Ovary (tissue), 3 donors: Measurements from ENCODE around the gene GALE.

Experiments used
- POLR2A ChIP-seq: fragments of 450-650 bp; IDR thresholded peaks from one replicate; pipeline ENCODE4 v1.6.1; 2017; ENCODE audit warnings: antibody characterized with exemption, mild to moderate bottlenecking, moderate library complexity
- TF ChIP-seq, protein P1 (sequence below), 3 donors: fragments of 450-650 bp in 2 of 3; fragments of 200-600 bp in 1 of 3; IDR thresholded peaks; one replicate each; pipeline versions ENCODE4 v1.5.1 to v1.8.0; 2016 to 2022; ENCODE audit warnings: antibody characterized with exemption in 3 of 3, mild to moderate bottlenecking in 1 of 3
- donor health status: DM: no; HTN: no; CAD: no.

DNA sequence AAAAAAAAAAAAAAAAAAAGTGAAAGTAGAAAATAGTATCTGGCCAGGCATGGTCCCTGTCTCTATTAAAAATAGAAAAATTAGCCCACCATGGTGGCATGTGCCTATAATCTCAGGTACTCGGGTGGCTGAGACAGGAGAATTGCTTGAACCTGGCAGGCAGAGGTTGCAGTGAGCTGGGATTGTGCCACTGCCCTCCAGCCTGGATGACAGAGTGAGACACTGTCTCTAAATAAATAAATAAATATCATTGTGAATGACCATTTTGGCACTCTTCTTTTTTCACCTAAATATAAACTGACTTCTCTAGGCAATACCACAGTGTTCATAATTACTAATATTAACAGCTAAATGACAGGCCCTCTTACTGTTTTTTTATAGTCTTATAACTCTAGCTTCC lies 42.7 kb downstream of the GALE start:
- TF ChIP-seq, protein P1, sequence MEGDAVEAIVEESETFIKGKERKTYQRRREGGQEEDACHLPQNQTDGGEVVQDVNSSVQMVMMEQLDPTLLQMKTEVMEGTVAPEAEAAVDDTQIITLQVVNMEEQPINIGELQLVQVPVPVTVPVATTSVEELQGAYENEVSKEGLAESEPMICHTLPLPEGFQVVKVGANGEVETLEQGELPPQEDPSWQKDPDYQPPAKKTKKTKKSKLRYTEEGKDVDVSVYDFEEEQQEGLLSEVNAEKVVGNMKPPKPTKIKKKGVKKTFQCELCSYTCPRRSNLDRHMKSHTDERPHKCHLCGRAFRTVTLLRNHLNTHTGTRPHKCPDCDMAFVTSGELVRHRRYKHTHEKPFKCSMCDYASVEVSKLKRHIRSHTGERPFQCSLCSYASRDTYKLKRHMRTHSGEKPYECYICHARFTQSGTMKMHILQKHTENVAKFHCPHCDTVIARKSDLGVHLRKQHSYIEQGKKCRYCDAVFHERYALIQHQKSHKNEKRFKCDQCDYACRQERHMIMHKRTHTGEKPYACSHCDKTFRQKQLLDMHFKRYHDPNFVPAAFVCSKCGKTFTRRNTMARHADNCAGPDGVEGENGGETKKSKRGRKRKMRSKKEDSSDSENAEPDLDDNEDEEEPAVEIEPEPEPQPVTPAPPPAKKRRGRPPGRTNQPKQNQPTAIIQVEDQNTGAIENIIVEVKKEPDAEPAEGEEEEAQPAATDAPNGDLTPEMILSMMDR (IDR thresholded peaks at IDR 0.05): no peak
- no peak for TF ChIP-seq POLR2A
